CD14-positive monocyte (primary cell): ENCODE results near the gene MYO3B. TPM values are rescaled to one million over a fixed set of nuclear protein-coding genes. Genes with fewer than 3 reads are reported as not detected.

Source experiments
- DNase-seq, 3 donors: peaks; one replicate each; pipeline ENCODE4 v3.0.0-alpha.2; 2011 to 2022
- H2AFZ ChIP-seq: 2 replicates; pipeline ENCODE4 v1.6.0; 2012; ENCODE audit warnings: mild to moderate bottlenecking, low read depth, low read length, inconsistent platforms; ENCODE audit not compliant: insufficient read depth, poor library complexity, severe bottlenecking
- H3K27ac ChIP-seq, 2 donors: 1 replicate in 1 of 2; 2 replicates in 1 of 2; pipeline ENCODE4 v1.5.1; 2012 to 2013; ENCODE audit warnings: low read length in 2 of 2, control low read depth in 1 of 2, inconsistent platforms in 1 of 2, low read depth in 1 of 2, mild to moderate bottlenecking in 1 of 2
- H3K27me3 ChIP-seq, 2 donors: one replicate each; pipeline versions ENCODE4 v1.6.0 to v1.6.1; 2011 to 2013; ENCODE audit warnings: low read length in 2 of 2; ENCODE audit not compliant: control insufficient read depth in 2 of 2, insufficient read depth in 2 of 2
- H3K36me3 ChIP-seq, 2 donors: replicated peaks in 1 of 2; 1 replicate in 1 of 2; 2 replicates in 1 of 2; pipeline versions ENCODE4 v1.5.1 to v1.6.1; 2012 to 2013; ENCODE audit warnings: low read length in 2 of 2, control low read depth in 1 of 2, inconsistent platforms in 1 of 2, mild to moderate bottlenecking in 1 of 2; ENCODE audit not compliant: insufficient read depth in 2 of 2, control insufficient read depth in 1 of 2
- H3K4me1 ChIP-seq, 2 donors: 1 replicate in 1 of 2; 2 replicates in 1 of 2; pipeline versions ENCODE4 v1.5.1 to v1.6.1; 2012 to 2013; ENCODE audit warnings: low read length in 2 of 2, control low read depth in 1 of 2, inconsistent platforms in 1 of 2, mild to moderate bottlenecking in 1 of 2, moderate library complexity in 1 of 2; ENCODE audit not compliant: insufficient read depth in 2 of 2, control insufficient read depth in 1 of 2
- H3K4me2 ChIP-seq: replicated peaks from 2 replicates; pipeline ENCODE3; 2012; ENCODE audit warnings: low read length, moderate library complexity, mild to moderate bottlenecking; ENCODE audit not compliant: poor library complexity, severe bottlenecking; ENCODE audit errors: extremely low read depth
- H3K4me3 ChIP-seq, 3 experiments: fragments of 200-600 bp in 1 of 3; sonication (generic) in 1 of 3; replicated peaks in 1 of 3; 1 replicate in 2 of 3; 2 replicates in 1 of 3; pipeline ENCODE4 v1.5.1; 2011 to 2013; ENCODE audit warnings: low read length in 3 of 3, mild to moderate bottlenecking in 3 of 3, control low read depth in 2 of 3, low read depth in 2 of 3, inconsistent platforms in 1 of 3, moderate library complexity in 1 of 3
- H3K79me2 ChIP-seq: 2 replicates; pipeline ENCODE4 v1.6.0; 2012; ENCODE audit warnings: mild to moderate bottlenecking, control low read depth, inconsistent platforms, low read length, moderate library complexity; ENCODE audit not compliant: insufficient read depth
- H3K9ac ChIP-seq: 2 replicates; pipeline ENCODE4 v1.6.0; 2017; ENCODE audit warnings: low read length, mild to moderate bottlenecking; ENCODE audit not compliant: insufficient read depth, poor library complexity, severe bottlenecking
- H3K9me3 ChIP-seq, 2 donors: replicated peaks in 1 of 2; 1 replicate in 1 of 2; 2 replicates in 1 of 2; pipeline versions ENCODE4 v1.5.1 to v1.6.1; 2012 to 2013; ENCODE audit warnings: low read length in 2 of 2, control low read depth in 1 of 2; ENCODE audit not compliant: control insufficient read depth in 1 of 2, insufficient read depth in 1 of 2
- H4K20me1 ChIP-seq: 2 replicates; pipeline ENCODE4 v1.6.0; 2012; ENCODE audit warnings: mild to moderate bottlenecking, low read length, control low read depth, moderate library complexity; ENCODE audit not compliant: insufficient read depth
- H3K27ac Mint-ChIP-seq, 7 donors: one replicate each; pipeline ENCODE4 v1.8.0; 2020; ENCODE audit warnings: mild to moderate bottlenecking in 7 of 7, mixed read lengths in 7 of 7, moderate library complexity in 6 of 7, inconsistent platforms in 2 of 7
- H3K27me3 Mint-ChIP-seq, 3 donors: one replicate each; pipeline ENCODE4 v1.8.0; 2021 to 2022; ENCODE audit warnings: low read depth in 3 of 3, mild to moderate bottlenecking in 3 of 3, mixed read lengths in 3 of 3, moderate library complexity in 3 of 3, inconsistent platforms in 1 of 3
- H3K36me3 Mint-ChIP-seq, 2 donors: one replicate each; pipeline ENCODE4 v1.8.0; 2020; ENCODE audit warnings: mixed read lengths in 2 of 2, inconsistent platforms in 1 of 2, mild to moderate bottlenecking in 1 of 2
- H3K4me1 Mint-ChIP-seq: one replicate; pipeline ENCODE4 v1.8.0; 2020; ENCODE audit warnings: mild to moderate bottlenecking, mixed read lengths
- H3K4me3 Mint-ChIP-seq, 2 donors: one replicate each; pipeline ENCODE4 v1.8.0; 2020; ENCODE audit warnings: mild to moderate bottlenecking in 2 of 2, mixed read lengths in 2 of 2, moderate library complexity in 1 of 2
- H3K9me3 Mint-ChIP-seq, 7 donors: one replicate each; pipeline ENCODE4 v1.8.0; 2020 to 2022; ENCODE audit warnings: mixed read lengths in 7 of 7, mild to moderate bottlenecking in 6 of 7, moderate library complexity in 6 of 7, inconsistent platforms in 2 of 7
- WGBS: methylation state at CpG from one replicate; pipeline ENCODE4 v1.1.5; 2013; ENCODE audit warnings: missing lambda C conversion rate; ENCODE audit not compliant: insufficient coverage; 5-methylcytosine and 5-hydroxymethylcytosine counted together
- intact Hi-C, 2 donors: fragments of 100-400 bp; cut with micrococcal nuclease; formaldehyde crosslinking; loops; one replicate each; pipeline versions ENCODE4 v1.15.0 to v1.15.1; 2023
- polyA plus RNA-seq, 3 donors: library from polyadenylated mRNA; depleted of rRNA in 1 of 3; unstranded in 2 of 3; stranded (reverse) in 1 of 3; fragments of 300-500 nt in 2 of 3; fragments of >200 nt in 1 of 3; fragmentation: Illumina TruSeq in 2 of 3; gene quantifications; 1 replicate in 2 of 3; 2 replicates in 1 of 3; pipeline ENCODE4 v1.2.3, GENCODE V29; 2012 to 2021
- TF ChIP-seq, protein P1 (sequence below): fragments of 200-600 bp; IDR thresholded peaks from one replicate; pipeline ENCODE4 v1.8.0; 2022; ENCODE audit warnings: antibody characterized with exemption, mild to moderate bottlenecking

Gene MYO3B
- polyA plus RNA-seq, 3 donors = not detected

DNA sequence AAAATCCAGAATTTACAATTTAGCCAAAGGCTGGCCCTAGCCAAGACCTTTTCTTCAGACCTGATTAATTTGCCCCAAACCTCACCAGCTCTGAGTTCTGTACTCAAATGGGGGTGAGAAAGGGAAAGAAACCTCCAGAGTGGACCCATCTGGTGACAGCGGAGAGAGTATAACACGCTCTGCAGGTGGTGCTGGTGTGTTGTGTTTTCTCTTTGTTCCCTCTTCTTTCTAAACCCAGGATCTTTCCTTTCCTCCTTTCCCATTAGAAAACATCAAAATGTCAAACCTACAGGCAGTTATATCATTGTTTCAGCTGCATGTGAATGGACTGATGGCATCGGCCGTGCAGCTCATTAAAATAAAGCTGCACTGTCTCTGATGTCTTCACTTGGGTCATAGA, 283.9 kb downstream of the MYO3B start:
- Histone ChIP-seq H3K36me3 (no peaks in the 10 kb centered on the region), H4K20me1 (no peaks in the 10 kb centered on the region), H3K79me2 (no peaks in the 10 kb centered on the region), H2AFZ (no peak overlapping the region), H3K9me3 (peaks cover 0 to 10% of the 10 kb centered on the region in 2 donors), H3K9ac (no peak overlapping the region), H3K4me2 (no peak overlapping the region), H3K4me1 (no peaks in the 10 kb centered on the region), H3K4me3 (no peak overlapping the region), H3K27me3 (no peaks in the 10 kb centered on the region), H3K27ac (no peak overlapping the region)
- Mint-ChIP-seq H3K27me3 (peaks cover 0 to 4% (median 3%) of the 10 kb centered on the region in 3 donors), H3K9me3 (peaks cover 0 to 6% (median 3%) of the 10 kb centered on the region in 7 donors), H3K27ac (no peak overlapping the region), H3K4me1 (no peaks in the 10 kb centered on the region), H3K4me3 (no peak overlapping the region), H3K36me3 (no peaks in the 10 kb centered on the region)
- intact Hi-C loops = no loop called here
- TF ChIP-seq, protein P1, sequence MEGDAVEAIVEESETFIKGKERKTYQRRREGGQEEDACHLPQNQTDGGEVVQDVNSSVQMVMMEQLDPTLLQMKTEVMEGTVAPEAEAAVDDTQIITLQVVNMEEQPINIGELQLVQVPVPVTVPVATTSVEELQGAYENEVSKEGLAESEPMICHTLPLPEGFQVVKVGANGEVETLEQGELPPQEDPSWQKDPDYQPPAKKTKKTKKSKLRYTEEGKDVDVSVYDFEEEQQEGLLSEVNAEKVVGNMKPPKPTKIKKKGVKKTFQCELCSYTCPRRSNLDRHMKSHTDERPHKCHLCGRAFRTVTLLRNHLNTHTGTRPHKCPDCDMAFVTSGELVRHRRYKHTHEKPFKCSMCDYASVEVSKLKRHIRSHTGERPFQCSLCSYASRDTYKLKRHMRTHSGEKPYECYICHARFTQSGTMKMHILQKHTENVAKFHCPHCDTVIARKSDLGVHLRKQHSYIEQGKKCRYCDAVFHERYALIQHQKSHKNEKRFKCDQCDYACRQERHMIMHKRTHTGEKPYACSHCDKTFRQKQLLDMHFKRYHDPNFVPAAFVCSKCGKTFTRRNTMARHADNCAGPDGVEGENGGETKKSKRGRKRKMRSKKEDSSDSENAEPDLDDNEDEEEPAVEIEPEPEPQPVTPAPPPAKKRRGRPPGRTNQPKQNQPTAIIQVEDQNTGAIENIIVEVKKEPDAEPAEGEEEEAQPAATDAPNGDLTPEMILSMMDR = no peak
- DNase-seq = no peak
- no CpG with 5 or more reads among the region's 4 CpGs for WGBS

DNA sequence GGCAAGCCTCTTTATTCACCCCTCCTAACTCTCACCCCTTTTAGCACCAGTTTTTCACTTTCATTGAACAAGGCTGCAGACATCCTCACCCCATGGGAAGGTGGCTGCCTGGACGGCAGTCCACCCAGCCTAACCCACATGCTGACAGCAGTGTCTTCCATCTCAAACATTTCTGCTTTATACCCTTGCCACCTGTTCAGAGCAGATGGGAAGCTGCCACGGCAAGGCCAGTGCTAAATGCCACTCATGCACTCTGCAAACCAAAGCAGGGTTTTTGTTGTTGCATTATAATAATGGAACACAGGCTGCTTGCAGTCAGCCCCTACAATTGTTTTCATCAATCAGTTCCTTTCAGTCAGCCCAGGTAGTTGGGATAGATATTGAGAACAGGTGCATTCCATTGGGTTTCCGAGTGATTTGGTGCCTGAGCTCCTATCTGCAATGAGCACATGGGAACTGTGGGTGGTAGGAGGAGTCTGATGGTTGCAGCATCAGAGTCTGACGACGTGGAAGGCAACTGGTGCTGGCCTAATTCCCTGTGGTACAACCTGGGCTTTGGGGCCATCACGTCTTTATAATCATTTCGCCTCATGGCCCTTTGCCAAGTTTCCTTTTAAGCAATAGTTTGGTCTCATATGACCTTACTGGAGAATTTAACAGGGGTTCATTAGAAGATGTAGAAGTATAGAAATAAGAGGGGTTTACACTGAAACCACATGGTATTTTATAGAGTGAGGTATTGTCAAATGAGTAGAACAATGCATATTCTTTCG, 284.7 kb downstream of the MYO3B start:
- Histone ChIP-seq H3K9ac (no peak overlapping the region), H2AFZ (no peak overlapping the region), H3K4me1 (no peaks in the 10 kb centered on the region), H3K36me3 (no peaks in the 10 kb centered on the region), H3K27ac (no peak overlapping the region), H3K27me3 (no peaks in the 10 kb centered on the region), H4K20me1 (no peaks in the 10 kb centered on the region), H3K79me2 (no peaks in the 10 kb centered on the region), H3K4me3 (no peak overlapping the region), H3K9me3 (peaks cover 0 to 10% of the 10 kb centered on the region in 2 donors), H3K4me2 (no peak overlapping the region)
- TF ChIP-seq, protein P1 = no peak
- Mint-ChIP-seq H3K4me3 (no peak overlapping the region), H3K9me3 (peaks cover 0 to 6% (median 3%) of the 10 kb centered on the region in 7 donors), H3K27me3 (peaks cover 0 to 4% (median 3%) of the 10 kb centered on the region in 3 donors), H3K36me3 (no peaks in the 10 kb centered on the region), H3K4me1 (no peaks in the 10 kb centered on the region), H3K27ac (no peak overlapping the region)
- intact Hi-C loops = no loop called here
- no peak for DNase-seq
- 42% methylated on average over 5 of the region's 8 CpGs for WGBS
